GM19023 (cell line): ENCODE results near the gene DIAPH1.

Source experiments
- ATAC-seq: cut with Tn5 transposase; IDR thresholded peaks from one replicate; pipeline ENCODE4 v1.9.1; 2021; ENCODE audit warnings: mild to moderate bottlenecking, moderate library complexity; ENCODE audit not compliant: unreplicated experiment

The DIAPH1 gene

DNA sequence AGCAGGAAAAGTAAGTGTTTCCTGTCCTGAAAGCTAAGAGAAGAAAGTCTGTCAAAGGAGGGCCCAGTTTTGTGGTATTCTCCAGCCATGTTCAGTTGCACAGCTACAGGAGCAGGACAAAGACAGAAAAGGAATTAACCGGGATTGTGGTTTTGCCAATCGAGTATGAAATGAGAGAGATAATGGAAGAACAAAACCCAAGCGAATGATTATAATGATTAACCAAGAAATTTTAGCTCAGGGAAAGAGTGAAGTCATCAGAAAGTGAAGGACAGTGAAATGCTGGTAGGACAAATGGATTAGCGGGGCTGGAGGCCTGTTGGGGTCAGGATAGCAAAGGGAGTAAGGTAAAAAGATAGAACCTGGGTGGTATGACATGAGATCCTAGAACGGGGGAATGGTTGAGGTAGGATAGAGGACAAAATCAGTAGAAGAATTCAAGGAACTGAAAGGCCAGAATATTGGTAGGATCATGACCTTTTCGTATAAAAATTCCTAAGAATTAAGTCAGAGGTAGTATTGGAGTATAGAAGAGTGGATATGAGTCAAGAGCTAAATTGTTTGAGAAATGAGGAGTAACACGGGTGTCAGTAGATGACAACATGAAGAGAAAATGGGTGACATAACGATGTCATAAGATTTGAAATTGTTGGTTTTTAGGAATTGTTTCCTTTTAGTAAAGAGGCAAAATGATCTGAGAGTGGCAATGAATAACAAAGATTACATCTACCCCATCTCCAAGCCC is 52.8 kb downstream of the DIAPH1 start:
- no peak for ATAC-seq

DNA sequence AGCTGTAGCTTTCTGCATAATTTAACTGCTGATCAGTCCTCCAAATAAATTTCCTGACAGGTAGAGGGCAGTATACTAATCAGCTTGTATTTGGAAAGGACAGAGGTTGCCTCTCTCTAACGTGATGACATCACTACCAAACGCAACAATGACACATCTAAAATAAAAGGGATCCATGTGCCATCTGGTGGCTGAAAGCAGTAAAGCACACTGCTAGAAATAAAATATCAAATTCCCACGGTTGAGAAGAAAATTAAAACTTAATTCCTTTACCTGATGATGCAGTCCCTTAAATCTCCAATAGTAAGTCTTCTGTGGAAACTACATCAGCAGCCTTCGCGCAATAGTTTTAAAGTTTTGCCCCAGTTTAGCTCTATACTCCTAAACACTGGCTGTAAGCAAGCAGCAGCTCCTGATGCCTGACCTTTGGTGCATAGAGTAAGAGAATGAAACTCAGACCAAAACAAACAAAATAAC is 54.5 kb downstream of the DIAPH1 start:
- ATAC-seq: peak; percentile 89

DNA sequence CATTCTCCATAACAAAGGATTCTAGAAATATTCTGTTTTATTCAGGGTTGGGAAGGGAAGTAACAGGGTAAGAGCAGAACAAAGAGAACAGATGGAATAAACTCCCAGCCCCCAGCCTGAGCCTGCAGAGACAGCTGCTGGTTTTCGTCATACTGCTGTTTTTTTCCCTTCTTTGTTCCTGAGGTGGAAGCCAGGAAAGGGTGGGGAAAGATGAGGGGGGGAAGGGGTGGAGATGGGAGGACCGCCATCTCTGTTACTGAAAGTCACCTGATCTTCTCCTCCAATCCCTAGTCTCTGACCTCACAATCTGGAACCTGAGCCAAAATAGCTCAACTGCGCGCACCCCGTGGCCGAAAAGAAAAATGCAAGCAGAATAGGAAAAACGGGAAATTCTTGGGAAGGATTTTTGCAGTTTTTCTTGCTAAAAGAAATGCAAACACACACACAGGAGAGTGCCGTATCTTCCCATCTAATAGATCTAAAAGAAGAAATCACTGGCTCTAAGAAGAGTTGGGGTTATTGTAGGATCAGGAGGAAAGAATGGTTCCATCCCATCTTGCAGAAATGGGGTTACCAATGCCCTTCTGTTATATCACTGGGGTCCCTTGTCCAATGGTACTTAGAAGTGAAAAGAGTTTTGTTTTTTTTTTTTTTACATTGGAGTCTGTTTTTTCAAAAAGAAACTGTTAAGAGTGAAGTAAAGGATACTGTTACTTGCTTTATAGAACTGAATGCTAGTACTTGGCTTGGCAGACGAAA is 57.9 kb downstream of the DIAPH1 start:
- no peak for ATAC-seq

DNA sequence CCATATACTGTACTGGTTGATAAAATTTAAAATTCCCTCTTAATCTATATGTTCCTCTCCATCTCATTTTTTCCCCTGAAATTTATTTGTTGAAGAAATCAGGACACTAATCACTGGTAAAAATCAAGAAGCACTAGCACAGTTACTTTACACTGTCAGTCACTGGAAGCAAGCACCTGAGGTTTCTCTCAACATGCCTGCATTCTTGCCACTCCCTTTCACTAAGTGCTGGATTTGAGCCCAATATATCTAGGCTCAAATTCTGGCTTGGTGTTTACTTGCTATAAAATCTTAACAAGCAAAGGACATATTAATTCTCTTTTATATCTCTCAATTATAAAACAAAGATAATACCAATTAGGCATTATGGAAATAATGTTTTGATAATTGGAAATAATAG is 58.6 kb downstream of the DIAPH1 start:
- ATAC-seq: no peak

DNA sequence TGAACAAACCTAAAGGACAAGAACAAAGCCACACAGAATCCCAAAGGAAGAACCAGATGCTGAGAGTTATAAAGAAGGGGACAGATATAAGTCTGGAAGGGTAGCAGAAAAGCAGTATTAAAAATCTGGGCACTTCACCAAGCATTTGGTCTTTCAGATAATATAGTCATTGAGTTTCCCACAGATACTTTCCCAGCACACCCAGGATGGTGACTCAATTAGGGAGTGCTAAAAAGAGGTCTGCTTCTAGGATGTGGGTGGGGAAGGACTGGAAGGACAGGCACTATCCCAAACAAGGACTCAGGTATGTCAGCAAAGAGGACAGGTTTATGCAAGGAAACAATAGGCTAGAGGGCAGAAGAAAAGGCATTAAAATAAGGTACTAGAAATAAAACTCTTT is 59.3 kb downstream of the DIAPH1 start:
- no peak for ATAC-seq

DNA sequence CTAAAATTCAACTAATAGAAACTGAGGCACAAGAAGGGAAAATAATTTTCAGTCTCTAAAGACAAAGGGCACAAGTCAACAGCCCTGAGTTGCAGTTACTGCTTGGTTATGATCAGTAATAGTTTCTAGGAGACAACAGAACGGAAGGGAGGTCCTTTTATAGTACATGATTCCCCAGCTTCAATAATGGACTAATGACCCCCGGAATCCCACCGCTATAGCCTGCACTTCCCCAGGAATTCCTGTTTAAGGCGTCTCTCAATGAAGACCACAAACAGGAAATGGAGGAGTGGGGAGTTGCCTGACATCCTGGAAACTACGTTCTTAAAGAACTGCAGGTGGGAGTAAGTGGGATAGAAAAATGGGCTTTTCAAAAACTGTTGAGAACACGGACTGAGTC is 60.6 kb downstream of the DIAPH1 start:
- ATAC-seq: no peak

DNA sequence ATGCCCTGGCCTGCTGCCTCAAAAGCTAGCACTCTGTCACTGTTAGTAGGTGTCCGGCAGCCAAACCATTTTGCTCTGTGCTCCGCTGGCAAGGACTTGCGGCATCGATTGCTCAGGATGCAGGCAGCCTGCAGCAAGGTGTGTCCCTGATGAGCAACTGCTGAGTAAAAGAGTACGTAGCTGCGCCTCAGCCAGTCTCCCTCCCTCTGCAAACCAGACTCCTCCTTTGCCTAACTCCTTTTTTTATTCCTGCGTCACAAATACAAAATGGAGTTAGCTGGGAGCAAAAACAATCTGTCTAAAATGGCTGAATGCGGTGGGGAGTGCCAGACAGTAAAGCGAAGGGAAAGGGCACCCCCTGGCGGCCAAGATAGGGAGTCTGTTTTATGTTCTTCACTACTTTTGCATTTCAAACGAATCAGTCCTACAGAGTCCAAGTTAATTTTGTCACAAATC is 61.1 kb downstream of the DIAPH1 start:
- peak; percentile 65 for ATAC-seq

DNA sequence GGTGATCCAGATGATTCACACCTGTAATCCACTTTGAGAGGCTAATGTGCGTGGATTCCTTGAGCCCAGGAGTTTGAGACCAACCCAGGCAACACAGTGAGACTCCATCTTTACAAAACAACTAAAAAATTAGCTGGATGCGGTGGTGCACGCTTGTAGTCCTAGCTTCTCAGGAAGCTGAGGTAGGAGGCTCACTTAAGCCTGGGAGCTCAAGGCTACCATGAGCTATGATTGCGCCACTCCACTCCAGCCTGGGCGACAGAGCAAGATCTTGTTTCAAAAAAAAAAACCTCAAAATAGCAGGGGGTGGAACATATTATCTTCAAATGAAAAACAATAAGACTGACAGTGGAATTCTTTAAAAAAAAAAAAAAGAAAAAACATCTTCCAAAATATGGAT is 70.9 kb downstream of the DIAPH1 start:
- ATAC-seq: no peak

DNA sequence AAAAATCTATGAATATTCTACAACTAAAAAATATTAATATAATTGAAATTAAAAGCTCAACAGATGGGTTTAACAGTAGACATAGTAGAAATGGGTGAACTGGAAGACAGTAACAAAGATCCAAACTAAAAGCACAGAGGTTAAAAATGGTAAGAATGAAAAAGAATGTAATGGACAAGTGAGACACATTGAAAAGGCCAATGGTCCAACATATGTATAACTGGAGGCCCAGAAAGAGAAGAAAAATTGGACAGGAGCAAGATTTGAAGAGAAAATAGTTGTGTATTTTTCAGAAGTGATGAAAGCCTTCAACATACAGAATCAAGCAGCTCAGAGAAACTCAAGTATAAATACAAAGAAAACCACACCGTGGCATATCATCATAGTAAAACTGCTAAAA is 71.3 kb downstream of the DIAPH1 start:
- no peak for ATAC-seq

DNA sequence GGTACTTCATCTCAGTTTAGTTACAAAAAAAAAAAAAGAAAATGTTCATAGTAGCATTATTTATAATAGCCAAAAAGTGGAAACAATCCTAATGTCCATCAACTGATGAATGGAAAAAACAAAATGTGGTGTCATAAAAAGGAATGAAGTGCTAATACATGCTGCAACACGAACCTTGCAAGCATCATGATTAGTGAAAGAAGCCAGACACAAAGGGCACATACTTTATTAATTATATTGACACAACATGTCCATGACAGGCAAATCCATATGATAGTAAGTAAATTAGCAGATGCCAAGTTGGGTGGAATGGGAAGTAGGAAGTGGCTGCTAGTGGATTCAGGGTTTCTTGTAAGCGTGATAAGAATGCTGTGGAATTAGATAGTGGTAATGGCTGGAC is 75.7 kb downstream of the DIAPH1 start:
- no peak for ATAC-seq

DNA sequence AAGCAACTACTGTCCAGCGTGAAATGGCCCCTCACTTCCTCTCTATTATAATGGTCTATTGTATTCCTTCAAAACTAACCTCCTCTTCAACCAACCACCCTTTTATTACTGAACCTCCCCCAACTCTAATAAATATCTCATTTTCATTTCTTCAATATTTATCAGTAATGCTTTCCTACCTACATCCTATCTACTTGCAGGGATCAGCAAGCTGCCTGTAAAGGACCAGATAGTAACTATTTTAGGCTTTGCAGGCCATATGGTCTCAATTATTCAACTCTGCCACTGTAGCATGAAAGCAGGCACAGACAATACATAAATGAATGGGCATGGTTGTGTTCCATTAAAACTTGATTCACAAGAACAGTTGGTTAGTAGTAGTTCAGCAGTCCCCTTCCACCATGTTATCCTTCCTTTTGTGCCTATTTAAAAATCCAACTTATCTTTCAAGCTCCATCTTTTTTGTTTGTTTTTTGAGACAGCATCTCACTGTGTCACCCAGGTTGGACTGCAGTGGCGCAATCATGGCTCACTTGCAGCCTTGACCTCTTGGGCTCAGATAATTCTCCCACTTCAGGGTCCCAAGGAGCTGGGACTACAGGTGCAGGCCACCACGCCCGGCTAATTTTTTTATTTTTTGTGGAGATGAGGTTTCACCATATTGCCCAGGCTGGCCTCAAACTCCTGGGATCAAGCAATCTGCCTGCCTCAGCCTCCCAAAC is 84.1 kb downstream of the DIAPH1 start:
- no peak for ATAC-seq

DNA sequence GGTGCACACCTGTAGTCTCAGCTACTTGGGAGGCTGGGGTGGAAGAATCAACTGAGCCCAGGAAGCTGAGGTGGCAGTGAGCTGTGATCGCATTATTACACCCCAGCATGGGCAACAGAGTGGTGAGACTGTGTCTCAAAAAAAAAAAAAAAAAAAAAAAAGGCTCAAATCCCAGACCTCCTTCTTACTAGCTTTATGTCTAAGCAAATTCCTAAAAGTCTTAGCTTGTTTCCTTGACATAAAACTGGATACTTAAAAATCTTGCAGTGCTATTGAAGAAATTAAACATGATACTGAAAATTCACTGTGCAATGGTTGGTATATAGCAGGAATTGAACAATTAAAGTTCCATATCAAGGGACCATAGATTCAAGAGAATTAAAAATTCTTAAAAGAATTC is 84.9 kb downstream of the DIAPH1 start:
- no peak for ATAC-seq

DNA sequence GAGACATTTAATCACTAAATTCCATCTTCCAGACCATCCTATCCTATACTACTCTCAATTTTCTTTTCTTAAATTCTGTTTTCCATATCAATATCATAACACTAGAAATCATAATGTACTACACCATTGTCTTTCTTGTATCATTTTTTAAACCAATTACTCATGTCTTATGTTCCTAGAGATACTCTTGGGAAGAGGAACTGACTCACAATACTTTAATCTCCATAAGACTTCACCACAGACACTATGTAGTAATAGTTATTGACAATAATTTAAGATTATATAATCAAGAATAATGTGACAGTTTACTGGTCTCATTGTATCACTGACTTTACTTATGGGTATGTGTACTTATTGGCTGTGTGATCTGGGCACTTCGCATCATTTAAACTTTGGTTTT is 86.1 kb downstream of the DIAPH1 start:
- ATAC-seq: no peak

DNA sequence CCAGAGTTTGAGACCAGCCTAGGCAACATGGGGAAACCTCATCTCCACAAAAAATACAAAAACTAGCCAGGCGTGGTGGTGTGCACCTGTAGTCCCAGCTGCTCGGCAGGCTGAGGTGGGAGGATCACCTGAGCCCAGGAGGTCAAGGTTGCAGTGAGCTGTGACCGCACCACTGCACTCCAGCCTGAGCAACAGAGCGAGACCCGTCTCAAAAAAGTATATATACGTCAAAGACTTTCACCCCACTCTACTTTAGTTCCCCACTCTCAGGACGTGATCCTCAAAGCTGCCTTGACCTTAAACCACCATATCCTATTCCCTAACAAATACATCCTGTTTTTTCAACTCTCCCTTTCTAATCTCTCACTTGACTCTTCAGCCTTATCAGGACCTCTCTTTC is 88.9 kb downstream of the DIAPH1 start:
- peak; percentile 33 for ATAC-seq

DNA sequence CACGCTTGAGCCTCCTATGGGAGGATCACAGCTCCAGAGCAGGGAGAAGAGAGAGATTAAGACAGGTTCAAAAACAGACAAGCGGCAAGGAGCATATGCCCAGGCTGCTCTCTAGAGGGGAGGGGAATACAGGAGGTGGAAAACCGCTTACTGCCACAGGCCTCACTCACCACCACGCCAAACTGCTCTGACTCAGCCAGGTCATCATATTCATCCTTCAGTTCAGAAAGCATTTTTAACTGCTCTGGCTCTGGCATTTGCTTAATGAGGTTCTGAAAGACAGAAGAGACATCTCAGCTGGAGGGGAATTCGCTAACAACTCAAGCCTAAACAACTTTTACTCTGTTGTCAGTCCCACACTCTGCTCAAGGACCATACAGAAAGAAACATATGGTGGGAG is 89.8 kb downstream of the DIAPH1 start:
- peak; percentile 60 for ATAC-seq

DNA sequence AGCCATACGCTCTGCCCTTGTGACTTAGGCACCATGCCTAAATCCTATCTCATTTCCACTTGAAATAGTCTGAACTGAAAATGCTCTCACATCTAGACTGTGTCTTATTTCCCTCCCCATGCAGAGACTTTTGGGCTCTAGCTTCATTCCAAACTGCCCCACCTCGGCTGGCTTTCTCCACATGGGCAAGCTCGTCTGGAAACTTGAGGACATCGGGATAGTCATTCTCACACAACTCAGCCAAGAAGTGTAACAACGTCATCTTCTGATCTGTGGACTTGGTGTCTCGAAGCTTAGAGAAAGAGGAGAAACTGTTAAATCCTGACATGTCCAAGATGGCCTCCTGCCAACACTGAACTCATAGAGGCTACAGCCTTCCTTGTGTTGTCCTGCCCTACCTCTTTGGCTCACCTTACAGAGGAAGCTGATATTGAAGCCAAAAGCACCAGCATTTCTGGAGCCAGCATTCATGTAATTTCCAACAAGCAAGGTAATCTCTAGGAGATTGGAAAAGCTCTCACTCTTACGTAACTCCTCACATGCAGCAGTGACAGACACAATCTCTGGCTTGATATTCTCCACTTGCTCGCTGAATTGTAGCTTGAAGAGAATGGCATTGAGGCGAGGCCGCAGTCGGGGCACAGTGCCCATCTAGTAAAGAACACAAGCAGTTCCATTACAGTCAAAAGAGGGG is 90.4 kb downstream of the DIAPH1 start:
- ATAC-seq: no peak

DNA sequence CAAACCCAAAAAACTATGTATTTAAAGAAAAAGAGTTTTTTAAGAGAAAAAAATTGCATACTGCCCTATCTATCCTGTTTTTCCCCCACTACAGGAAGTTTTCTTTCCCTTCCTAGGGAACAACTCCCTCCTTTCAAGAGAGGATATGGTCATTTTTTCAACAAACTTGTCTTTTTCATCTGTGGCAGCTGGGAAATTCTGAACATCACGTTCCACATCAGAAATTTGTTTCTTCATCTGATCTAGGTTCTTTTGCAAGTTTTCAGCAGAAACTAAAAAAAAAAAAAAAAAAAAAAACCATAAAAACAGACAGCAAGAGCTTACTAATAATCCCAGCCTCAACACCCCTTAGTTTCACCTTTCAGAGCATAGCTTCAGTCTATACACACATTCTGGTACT is 91.4 kb downstream of the DIAPH1 start:
- ATAC-seq: no peak

DNA sequence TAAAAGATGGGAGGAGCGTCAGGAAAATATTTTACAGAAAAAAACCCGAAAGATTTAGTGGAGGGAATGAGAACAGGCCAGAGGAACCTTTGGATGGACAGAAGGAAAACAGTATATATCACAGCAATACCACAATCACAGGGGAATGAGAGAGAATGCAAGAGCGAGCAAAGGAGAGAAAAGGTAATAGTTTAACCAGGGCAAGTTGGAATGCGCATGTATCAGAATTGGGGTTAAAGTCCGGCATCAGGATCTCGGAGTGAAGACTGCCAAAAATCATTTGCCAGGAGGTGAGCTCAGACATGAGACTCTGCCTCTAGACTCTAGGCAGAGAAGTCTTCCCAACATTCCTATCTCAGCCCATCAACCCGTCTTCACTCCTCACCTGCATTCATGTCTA is 93.1 kb downstream of the DIAPH1 start:
- no peak for ATAC-seq

DNA sequence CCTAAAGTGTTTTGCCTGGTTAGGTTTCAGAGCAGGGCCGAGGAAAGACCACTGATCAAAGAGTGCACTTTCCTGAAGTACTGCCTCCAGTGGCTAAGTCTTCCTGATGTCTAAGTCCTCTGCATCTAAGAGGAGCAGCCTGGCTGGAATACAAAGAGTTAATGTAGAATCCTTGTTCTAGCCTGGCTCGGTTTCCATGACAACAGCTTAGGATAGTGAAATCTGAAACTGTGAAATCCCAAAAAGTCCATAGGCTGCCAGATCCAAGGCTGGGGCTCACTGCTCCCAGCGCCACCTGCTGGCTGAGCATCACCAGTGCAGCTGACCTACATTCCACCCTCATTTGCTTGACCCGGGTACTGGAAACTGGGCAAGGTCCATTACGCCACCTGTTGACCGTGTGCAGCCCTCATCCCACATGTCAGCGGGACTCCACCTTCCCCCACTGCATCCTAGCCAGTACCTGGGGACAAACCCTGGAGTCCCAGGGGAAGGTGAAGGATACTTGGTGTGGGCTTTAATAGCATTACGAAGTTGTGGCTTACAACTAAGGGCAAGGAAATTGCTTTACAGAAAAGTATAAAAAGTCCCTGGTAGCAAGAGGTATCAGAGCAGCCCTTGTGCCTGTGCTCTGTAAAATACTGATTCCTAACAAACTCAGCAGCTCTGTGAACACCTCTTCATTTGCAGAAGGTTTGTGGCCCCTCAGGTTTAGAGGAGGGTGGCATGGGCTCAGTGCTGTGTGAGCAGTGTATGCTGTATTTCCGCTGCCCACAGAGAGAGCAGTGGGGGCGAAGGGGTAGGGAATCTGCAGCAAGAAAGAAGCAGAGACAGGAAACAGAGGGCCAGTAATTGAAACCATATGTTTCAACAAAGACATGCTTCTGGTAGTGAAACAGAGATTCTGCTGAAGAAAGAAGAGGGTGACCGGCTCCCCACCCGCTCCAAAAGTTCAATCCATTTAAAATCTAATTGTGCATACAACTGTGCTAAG is 93.9 kb downstream of the DIAPH1 start:
- peak; percentile 68 for ATAC-seq

DNA sequence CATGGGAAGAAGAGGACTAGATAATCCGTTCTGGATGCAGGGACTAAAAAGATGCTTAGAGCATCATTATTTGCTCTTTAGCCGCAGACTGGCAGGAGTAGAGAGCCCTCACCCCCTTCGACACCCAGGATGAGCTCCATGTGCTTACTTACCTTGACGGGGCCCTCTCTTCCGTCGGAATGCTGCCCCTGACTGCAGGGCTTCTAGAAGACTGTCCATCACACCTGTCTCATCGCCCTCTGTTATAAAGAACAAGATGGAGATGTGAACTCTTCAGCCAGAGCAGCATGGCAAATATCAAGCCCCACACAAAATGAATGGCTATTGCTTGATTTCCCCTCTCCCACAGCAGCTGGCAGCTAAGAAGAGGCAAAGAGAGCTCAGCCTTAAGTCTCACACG is 94.8 kb downstream of the DIAPH1 start:
- ATAC-seq: no peak
